Neuron (in vitro differentiated cells): ENCODE results near the gene ALPK3.

Source experiments
- H2AFZ ChIP-seq: one replicate; pipeline ENCODE4 v1.6.1; 2013; ENCODE audit warnings: low read depth, mild to moderate bottlenecking, inconsistent platforms, low read length, moderate library complexity
- H3K27me3 ChIP-seq: one replicate; pipeline ENCODE4 v1.6.1; 2013; ENCODE audit warnings: low read length; ENCODE audit not compliant: insufficient read depth
- H3K36me3 ChIP-seq: one replicate; pipeline ENCODE4 v1.6.1; 2013; ENCODE audit warnings: low read length; ENCODE audit not compliant: insufficient read depth
- H3K4me1 ChIP-seq: one replicate; pipeline ENCODE4 v1.6.1; 2013; ENCODE audit warnings: low read length; ENCODE audit not compliant: insufficient read depth
- H3K4me3 ChIP-seq: 2 replicates; pipeline ENCODE4 v1.5.1; 2013; ENCODE audit warnings: mild to moderate bottlenecking, low read length, moderate library complexity
- H3K9me3 ChIP-seq: one replicate; pipeline ENCODE4 v1.6.1; 2013; ENCODE audit warnings: low read length

Gene ALPK3

DNA sequence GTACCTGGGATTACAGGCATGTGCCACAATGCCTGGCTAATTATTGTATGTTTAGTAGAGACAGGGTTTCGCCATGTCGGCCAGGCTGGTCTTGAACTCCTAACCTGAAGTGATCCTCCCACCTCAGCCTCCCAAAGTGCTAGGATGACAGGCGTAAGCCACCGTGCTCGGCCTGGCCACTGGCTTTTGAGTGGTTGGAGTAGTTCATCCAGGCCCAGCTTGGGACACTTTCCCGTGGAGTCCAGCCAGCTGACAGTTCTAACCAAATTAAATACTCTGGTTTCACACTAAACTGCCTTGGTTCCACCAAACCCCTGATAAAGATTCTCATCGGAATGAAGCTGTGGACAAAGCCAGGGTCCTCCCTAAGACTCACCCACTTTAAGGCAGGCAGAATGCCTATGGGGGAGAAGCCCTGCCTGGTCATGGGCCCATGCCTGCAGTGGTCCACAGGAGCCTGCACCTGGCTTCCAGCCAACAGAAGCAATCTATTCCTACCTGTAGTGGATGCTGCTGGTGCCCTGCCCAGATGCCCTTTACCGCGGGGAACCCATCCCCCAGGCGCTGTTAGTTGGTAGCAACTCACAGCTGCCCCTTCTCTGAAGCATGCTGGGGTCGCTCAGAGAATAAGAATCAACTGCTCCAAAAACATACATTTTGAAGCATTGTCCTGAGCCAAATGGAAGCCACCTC lies 62.1 kb downstream of the ALPK3 start:
- Histone ChIP-seq H2AFZ (no peak overlapping the region), H3K4me1 (peaks cover 17% of the 10 kb centered on the region), H3K27me3 (peaks cover 3% of the 10 kb centered on the region), H3K9me3 (no peaks in the 10 kb centered on the region), H3K36me3 (no peaks in the 10 kb centered on the region), H3K4me3 (no peak overlapping the region)

DNA sequence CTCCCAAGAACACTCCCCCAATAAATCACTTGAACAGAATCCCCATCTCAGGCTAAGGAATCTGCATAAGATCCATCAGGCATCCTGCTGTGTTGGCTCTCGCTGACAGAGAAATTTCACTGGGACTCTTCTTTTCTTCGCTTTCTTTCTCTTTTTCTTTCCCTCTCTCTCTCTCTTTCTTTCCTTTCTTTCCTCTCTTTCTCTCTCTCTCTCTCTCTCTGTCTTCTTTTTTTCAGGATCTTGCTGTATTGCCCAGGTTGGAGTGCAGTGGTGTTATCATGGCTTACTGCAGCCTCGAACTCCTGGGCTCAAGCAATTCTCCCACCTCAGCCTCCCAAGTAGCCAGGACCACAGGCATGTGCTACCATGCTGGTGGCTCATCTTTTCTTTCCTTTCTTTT lies 62.9 kb downstream of the ALPK3 start:
- H3K27me3 ChIP-seq: peaks cover 3% of the 10 kb centered on the region

DNA sequence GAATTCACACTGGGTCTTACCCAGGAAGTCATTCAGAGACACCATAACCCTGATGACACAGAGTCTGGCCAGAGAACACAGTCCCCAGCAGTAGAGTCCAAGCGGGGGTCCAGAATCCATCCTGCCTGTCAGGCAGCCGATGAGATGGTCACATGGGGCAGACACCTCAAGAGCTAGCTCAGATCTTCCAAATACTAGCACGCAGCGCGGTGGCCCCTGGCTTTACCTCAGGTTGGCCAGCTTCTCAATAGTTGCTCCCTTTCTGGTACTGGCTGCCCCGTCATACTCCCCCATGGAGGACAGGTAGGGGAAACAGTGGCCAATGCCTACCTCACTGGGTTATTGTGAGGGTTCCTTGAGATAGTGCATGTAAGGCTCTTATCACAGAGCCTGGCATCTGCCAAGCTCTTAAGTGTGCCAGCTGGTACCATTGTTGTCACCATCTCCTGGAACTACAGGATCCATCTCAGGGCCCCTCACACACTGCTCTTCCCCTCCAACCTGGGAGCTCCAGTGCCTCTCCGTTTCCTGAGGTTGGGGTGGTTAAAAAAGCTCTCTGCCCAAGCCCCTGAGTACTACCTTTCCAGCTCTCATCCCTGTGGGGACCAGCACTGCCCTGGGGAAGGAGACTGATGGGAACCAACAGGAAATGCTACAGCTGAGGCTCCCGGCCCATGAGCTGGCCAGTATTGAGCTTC lies 63.8 kb downstream of the ALPK3 start:
- H3K4me3 ChIP-seq: no peak overlapping the region
- H3K9me3 ChIP-seq: no peaks in the 10 kb centered on the region
- H3K4me1 ChIP-seq: peaks cover under 1% of the 10 kb centered on the region
- H3K36me3 ChIP-seq: no peaks in the 10 kb centered on the region
- no peak overlapping the region for H2AFZ ChIP-seq
- peaks cover 3% of the 10 kb centered on the region for H3K27me3 ChIP-seq

More for the DNA sequence above, 62.9 kb downstream of the ALPK3 start:
- Histone ChIP-seq H2AFZ (no peak overlapping the region), H3K4me3 (no peak overlapping the region), H3K36me3 (no peaks in the 10 kb centered on the region), H3K9me3 (no peaks in the 10 kb centered on the region), H3K4me1 (peaks cover 10% of the 10 kb centered on the region)

DNA sequence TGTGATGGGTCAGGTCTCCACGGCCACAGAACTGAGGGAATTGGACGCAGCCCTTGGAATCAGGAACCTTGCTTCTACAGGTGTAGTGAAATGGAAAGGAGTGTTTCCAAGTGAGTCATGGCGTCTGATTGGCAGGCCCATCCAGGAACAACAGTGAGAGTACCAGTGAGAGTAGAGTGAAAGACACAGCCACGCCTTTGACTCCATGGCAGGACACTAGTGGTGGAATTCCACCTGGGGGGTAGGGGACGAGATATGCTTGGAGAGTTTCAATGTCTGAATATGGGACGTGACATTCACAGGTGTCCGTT lies 64.3 kb downstream of the ALPK3 start:
- H3K9me3 ChIP-seq: no peaks in the 10 kb centered on the region
- no peak overlapping the region for H3K4me3 ChIP-seq
- H3K27me3 ChIP-seq: peaks cover 6% of the 10 kb centered on the region
- H3K36me3 ChIP-seq: no peaks in the 10 kb centered on the region
- H2AFZ ChIP-seq: no peak overlapping the region
- no peaks in the 10 kb centered on the region for H3K4me1 ChIP-seq

DNA sequence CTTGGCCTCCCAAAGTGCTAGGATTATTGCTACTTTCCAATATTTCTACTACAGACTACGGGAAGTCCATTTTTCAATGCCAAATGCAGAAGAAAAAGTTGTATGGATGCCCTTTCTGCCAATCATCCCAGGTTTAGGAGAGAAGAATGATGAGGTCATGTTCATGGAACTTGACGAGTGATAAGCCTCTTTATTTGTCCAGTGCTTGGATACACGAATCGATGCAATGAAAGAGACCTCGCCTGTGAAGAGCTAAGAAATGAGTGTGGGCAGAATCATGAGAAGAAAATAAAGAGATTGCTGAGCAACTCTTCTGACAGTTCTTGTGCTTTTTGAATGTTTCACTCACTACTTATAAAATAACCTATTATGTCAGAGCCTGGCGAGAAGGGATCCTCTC lies 66.3 kb downstream of the ALPK3 start:
- H3K36me3 ChIP-seq: no peaks in the 10 kb centered on the region
- no peaks in the 10 kb centered on the region for H3K4me1 ChIP-seq
- no peak overlapping the region for H2AFZ ChIP-seq
- no peaks in the 10 kb centered on the region for H3K9me3 ChIP-seq
- H3K27me3 ChIP-seq: peaks cover 10% of the 10 kb centered on the region
- no peak overlapping the region for H3K4me3 ChIP-seq

DNA sequence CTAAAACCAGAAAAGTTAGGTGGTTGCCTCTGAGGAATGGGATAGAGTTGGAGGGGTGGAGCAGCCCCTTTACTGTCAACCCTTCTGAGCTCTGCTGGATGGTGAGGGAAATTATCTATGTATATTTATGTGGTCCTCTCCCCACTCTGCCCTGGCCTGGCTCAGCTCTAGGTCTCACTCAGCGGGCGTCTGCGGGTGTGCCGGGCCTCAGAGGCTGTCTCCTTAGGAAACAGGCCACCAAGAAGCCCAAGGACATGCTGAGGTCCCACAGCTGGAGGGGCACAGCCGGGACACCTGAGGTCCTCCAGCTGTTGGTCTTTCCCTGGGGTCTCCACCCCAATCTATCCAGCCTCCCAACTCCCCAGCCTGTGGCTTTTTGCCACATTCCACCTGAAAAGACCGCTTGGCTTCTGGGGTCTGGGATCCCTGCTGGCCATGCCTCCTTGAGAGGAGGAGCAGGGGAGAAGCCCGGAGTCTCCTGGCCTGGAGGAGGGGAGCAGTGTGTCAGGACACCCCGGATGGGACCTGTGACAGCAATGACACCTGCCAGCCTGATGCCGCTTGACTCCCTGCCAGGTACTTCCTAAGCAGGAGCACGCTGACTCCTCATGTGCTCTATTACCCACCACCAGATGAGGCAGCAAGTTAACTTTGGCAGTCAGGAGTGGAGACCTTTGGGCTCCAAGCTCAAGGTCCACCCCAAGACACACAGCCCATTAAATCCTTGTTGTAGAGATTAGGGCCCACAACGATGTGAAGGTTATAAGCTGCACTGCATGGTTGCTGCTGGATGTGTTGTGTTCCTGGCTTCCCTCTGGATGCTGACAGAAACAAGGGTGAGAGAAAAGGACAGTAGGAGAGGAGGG lies 67.0 kb downstream of the ALPK3 start, which contains the start of gene SLC28A1:
TSS of gene SLC28A1 (plus strand) at position 747 of the 866 bp plus-strand sequence. CDS start 3,099 bp downstream, outside the sequence.
- H3K27me3 ChIP-seq: peaks cover 10% of the 10 kb centered on the region
- H3K4me3 ChIP-seq: no peak within 1 kb of the TSS
- H3K36me3 ChIP-seq: no peaks in the 10 kb centered on the region
- H3K4me1 ChIP-seq: no peaks in the 10 kb centered on the region
- H3K9me3 ChIP-seq: no peaks in the 10 kb centered on the region
- no peak within 1 kb of the TSS for H2AFZ ChIP-seq

DNA sequence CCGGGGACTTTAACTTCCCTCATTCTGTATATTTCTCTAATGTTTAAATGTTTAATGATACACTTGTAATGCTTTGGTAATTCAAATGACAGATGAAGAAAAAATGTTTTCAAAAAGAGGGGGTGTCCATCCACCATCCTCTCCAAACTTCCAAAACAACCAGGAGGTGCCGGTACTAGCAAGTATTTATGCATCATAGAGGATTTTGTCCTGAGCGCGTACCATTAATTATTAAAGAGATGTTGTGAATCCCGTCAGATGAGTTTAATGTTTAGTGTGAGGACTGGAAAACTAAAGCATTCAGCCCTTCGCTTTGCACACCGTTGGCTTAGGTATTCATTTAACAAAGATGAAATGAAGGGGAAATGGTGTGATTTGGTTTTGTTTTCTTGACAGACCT lies 68.6 kb downstream of the ALPK3 start:
- H3K4me3 ChIP-seq: no peak overlapping the region
- H3K36me3 ChIP-seq: no peaks in the 10 kb centered on the region
- H3K4me1 ChIP-seq: no peaks in the 10 kb centered on the region
- peaks cover 10% of the 10 kb centered on the region for H3K27me3 ChIP-seq
- no peaks in the 10 kb centered on the region for H3K9me3 ChIP-seq
- no peak overlapping the region for H2AFZ ChIP-seq

DNA sequence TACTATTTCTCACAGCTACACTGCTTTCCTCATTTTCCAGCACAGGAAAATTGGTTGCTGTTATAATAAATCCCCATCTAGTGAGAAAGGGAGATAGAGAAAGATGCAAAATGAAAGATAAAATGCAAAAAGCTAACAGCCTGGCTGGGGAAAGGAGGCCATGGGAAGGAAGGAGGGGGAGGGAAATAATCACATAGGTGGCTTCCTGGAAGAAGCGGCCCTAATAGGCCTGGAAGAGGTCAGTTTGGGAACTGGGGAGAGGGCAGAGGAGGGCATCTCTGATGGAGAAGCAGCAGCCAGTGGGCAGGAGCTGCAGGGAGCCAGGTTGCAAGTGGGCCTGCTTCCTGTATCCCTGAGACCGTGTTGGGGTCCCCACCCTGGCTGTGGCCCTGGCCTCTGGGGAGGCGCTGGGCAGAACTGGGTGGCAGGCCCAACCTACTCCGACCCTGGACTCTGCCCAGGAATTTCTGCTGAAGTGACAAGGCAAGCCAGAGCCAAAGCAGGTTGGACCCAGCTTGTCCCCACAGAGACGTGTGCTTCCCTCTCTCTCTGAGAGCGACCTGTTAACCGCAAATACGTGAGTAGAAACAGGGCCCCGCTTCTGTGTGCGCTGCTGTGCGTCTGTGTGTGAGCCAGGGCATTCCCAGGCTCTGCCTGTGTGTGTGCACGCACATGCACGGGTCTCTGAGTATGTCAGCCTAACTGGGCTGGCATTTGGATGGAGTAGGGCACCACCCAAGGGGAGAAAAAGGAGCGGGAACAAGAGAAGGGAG lies 69.2 kb downstream of the ALPK3 start:
- H3K9me3 ChIP-seq: no peaks in the 10 kb centered on the region
- no peaks in the 10 kb centered on the region for H3K36me3 ChIP-seq
- H3K4me1 ChIP-seq: no peaks in the 10 kb centered on the region
- H2AFZ ChIP-seq: no peak overlapping the region
- H3K4me3 ChIP-seq: no peak overlapping the region
- peaks cover 10% of the 10 kb centered on the region for H3K27me3 ChIP-seq

DNA sequence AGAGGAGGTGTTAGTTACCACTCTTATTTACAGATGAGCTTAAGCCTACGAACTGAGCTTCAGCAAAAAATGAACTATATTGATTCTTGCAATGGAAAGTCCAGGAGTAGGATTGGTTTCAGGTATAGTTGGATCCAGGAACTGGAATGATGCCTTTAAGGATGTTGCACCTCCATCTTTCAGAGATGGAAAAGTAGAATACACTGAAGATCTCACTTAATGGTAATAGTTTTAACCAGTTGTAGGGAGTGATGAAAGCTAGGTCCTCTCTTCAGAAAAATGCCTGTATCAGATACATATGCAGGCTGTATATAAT lies 69.8 kb downstream of the ALPK3 start:
- H2AFZ ChIP-seq: no peak overlapping the region
- no peaks in the 10 kb centered on the region for H3K36me3 ChIP-seq
- H3K4me1 ChIP-seq: no peaks in the 10 kb centered on the region
- no peak overlapping the region for H3K4me3 ChIP-seq
- peaks cover 7% of the 10 kb centered on the region for H3K27me3 ChIP-seq
- H3K9me3 ChIP-seq: no peaks in the 10 kb centered on the region

DNA sequence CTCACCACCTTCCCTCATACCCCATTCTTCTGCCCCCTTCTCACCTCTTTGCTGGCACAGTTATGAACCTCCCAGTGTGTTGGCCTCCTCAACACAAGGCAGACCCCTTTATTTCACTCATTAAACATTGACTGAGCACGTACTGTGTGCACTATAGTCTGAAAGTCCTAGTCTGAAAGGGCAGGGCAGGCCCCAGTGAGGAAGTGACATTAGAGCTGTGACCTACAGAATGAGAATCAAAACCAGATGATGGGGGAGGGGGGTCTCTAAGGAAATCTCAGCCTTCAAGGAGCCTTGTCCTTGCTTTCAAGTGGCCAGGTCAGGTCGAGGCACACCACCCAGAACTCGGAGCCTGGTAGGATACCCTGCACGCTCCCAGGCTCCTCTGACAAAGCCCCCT lies 70.8 kb downstream of the ALPK3 start:
- Histone ChIP-seq H3K4me1 (no peaks in the 10 kb centered on the region), H3K27me3 (peaks cover 7% of the 10 kb centered on the region), H3K4me3 (no peak overlapping the region), H3K36me3 (no peaks in the 10 kb centered on the region), H3K9me3 (no peaks in the 10 kb centered on the region), H2AFZ (no peak overlapping the region)

DNA sequence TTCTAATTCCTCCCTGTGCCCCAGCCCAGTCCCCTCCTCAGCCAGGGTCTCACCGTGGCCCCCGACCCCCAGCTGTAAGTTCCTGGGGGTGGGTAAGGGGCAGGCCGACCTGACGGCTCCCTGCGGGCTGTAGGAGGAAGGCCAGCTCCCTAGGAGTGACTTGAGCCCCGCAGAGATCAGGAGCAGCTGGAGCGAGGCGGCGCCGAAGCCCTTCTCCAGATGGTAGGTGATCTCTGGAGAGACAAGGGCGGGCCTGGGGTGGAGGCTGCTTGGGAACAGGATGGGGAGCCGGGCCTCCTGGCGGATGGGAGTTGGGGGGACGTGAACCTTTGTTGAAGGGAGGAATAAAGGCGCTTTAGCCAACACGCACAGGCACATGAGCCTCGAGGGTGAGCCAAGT lies 71.5 kb downstream of the ALPK3 start:
- Histone ChIP-seq H3K27me3 (peaks cover 7% of the 10 kb centered on the region), H3K9me3 (no peaks in the 10 kb centered on the region), H3K36me3 (no peaks in the 10 kb centered on the region), H3K4me1 (no peaks in the 10 kb centered on the region), H3K4me3 (no peak overlapping the region), H2AFZ (no peak overlapping the region)

DNA sequence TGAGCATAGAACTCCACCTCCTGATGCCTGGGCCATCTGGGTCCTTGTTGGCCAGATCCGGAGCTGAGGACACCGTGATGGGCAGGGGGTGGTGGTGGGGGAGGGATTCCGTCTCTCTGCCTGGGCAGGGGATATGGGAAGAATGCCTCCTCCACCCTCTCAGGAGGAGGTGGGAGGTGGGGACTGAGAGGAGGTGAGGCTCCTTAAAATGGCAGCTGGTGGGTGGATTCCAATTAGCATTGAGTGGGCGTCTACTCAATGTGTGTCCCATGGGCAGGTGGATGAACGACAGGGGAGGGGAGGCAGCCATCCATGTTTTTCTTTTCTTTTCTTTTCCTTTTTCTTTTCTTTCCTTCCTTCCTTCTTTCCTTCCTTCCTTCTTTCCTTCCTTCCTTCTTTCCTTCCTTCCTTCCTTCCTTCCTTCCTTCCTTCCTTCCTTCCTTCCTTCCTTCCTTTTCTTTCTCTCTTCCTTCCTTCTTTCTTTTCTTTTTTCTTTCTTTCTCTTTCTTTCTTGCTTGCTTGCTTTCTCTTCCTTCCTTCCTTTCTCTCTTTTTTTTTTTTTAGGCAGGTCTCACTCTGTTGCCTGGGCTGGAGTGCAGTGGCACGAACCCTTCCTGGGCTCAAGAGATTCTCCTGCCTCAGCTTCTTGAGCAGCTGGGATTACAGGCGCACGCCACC lies 72.3 kb downstream of the ALPK3 start:
- no peaks in the 10 kb centered on the region for H3K9me3 ChIP-seq
- no peaks in the 10 kb centered on the region for H3K4me1 ChIP-seq
- H3K36me3 ChIP-seq: no peaks in the 10 kb centered on the region
- no peak overlapping the region for H3K4me3 ChIP-seq
- H3K27me3 ChIP-seq: peaks cover 7% of the 10 kb centered on the region
- H2AFZ ChIP-seq: no peak overlapping the region
